Right lobe of liver (tissue), 4 donors: ENCODE measurements around the gene FHIT.

Experiments
- POLR2A ChIP-seq: fragments of 450-650 bp; IDR thresholded peaks from one replicate; pipeline ENCODE4 v1.6.1; 2017; ENCODE audit warnings: antibody characterized with exemption, mild to moderate bottlenecking
- TF ChIP-seq, protein P1 (sequence below), 4 donors: fragments of 200-600 bp in 3 of 4; fragments of 450-650 bp in 1 of 4; IDR thresholded peaks; one replicate each; pipeline versions ENCODE4 v1.5.1 to v1.8.0; 2016 to 2022; ENCODE audit warnings: antibody characterized with exemption in 4 of 4, mild to moderate bottlenecking in 2 of 4
- donor health status: DM: no; HTN: no; CAD: no.
- donor health status: DM: no; HTN: no; CAD: no.
- donor health status: DM: no; HTN: yes; CAD: no.

DNA sequence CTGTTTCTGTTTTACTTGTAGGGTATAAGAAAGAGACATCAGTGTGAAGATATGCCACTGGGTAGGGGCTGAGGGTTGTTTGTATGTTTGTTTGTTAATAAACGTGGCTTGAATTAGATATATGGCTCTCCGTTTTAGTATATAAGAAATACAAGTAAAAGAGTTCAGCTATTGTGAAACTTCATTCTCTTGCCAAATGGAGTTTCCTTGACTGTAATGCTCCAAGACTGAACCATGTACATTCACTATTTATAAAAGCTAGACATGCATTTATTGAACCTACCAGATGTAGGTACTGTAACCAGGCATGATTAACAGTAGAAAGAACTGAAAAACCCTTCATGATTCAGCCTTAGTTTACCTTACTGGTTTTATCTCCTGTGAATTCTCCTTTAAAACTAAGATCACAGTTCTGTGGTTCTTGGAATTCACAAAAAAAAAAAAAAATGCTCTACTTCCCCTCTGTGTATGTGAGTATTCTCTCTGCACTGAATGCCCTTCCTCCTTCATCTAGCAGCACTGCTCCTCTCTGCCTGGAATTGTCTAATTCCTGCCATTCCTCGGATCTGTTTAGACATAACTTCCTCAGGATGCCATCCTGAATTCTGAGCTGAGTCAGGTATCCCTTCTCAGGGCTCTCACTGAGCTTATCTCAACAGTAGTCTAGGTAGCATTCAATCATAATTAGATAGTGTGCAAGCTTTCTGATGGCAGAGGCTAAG lies 504.4 kb downstream of the FHIT start:
- TF ChIP-seq, protein P1, sequence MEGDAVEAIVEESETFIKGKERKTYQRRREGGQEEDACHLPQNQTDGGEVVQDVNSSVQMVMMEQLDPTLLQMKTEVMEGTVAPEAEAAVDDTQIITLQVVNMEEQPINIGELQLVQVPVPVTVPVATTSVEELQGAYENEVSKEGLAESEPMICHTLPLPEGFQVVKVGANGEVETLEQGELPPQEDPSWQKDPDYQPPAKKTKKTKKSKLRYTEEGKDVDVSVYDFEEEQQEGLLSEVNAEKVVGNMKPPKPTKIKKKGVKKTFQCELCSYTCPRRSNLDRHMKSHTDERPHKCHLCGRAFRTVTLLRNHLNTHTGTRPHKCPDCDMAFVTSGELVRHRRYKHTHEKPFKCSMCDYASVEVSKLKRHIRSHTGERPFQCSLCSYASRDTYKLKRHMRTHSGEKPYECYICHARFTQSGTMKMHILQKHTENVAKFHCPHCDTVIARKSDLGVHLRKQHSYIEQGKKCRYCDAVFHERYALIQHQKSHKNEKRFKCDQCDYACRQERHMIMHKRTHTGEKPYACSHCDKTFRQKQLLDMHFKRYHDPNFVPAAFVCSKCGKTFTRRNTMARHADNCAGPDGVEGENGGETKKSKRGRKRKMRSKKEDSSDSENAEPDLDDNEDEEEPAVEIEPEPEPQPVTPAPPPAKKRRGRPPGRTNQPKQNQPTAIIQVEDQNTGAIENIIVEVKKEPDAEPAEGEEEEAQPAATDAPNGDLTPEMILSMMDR (IDR thresholded peaks at IDR 0.05): no peak
- TF ChIP-seq POLR2A: no peak
